ENCODE data around the gene IGFN1. TPM values are rescaled to one million over a fixed set of nuclear protein-coding genes. Genes with fewer than 3 reads are reported as not detected.

IGFN1 gene
- total and polyA plus RNA-seq, 10 of the 15 experiments (the other 5 are each of a cell fraction or from before 2014, with no cell fraction given) = not detected

DNA sequence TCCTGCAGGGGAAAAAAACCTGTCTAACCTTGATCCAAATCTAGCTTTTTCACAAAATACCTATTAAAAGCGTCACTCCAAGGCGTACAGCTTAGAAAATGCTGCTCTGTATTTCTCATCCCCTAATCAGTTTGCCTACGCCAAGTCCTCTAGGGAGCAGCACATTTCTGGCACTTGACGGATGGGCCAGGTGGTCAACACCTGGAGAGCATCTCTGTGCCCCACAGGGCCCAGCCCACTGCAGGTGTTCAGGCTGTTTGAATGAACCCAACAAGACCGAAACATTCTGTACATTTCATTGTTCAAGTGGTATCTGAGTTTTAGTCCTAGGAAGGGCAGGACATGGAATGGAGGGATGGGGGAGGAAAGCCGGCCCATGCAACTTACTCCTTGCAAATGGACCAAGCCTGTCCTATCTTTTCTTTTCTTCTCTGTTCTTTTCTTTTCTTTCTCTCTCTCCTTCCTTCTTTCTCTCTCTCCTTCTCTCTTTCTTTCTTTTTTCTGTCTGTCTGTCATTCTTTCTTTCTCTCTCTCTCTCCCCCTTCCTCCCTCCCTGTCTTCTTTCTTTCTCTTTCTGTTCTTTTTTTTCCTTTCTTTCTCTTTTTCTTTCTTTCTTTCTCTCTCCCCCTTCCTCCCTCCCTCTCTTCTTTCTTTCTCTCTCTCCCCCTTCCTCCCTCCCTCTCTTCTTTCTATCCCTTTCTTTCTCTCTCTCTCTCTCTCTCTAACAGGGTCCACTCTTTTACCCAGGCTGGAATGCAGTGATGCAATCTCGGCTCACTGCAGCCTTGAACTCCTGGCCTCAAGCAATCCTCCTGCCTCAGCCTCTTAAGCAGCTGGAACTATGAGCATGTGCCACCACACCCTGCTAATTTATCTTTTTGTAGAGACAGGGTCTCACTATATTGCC, 29.1 kb downstream of the IGFN1 start (continued):
- TF ChIP-seq WRNIP1 (IDR thresholded peaks at IDR 0.05; ENCODE audit: borderline replicate concordance, low read depth, low read length) = no peak
- no peak for TF ChIP-seq TAF1 (IDR thresholded peaks at IDR 0.05; ENCODE audit: borderline replicate concordance, low read depth, low read length)
- no peak for TF ChIP-seq IRF5 (IDR thresholded peaks at IDR 0.05; ENCODE audit: borderline replicate concordance)
- no peak for TF ChIP-seq ZNF217 (IDR thresholded peaks at IDR 0.05)
- TF ChIP-seq RAD21 (IDR thresholded peaks at IDR 0.05; ENCODE audit: insufficient read depth, low read depth, low read length) = no peak
- TF ChIP-seq SMC3 (IDR thresholded peaks at IDR 0.05; ENCODE audit: borderline replicate concordance, low read length) = no peak
- TF ChIP-seq ZBTB11 (CRISPR knock-in tag; IDR thresholded peaks at IDR 0.05) = no peak

Data from GM12878 (cell line).